ENCODE measurements around the gene PAPOLG.

- no peak for TF ChIP-seq POLR2A (IDR thresholded peaks at IDR 0.05; ENCODE audit: low read length)
- TF ChIP-seq GATA1 (IDR thresholded peaks at IDR 0.05; ENCODE audit: low read depth, low read length) = no peak
Observed at GRCh38 chr2:60821587-60822302, 65.7 kb downstream of the PAPOLG start.

Measured in erythroblast (primary cell).